ENCODE results near the gene MZB1. TPM values are rescaled to one million over a fixed set of nuclear protein-coding genes. Genes with fewer than 3 reads are reported as not detected.

Gene MZB1
- 1 to 10 TPM in 1 of 3 donors, under 1 TPM in 2; 0.38 to 1.0 (median 0.50) TPM for polyA plus RNA-seq (ENCODE audit: insufficient read length in 3 of 3)

- no peak for DNase-seq (ENCODE audit: low read depth in 3 of 3, low spot score in 2 of 3)
Observed at GRCh38 chr5:139389701-139390638, at the start of gene MZB1. MZB1 (minus strand) TSS chr5:139389913; CDS start chr5:139389856, 57 bp downstream.

- DNase-seq (ENCODE audit: low read depth in 3 of 3, low spot score in 2 of 3) = peak; percentile 86 to 90 (median 87)
Observed at GRCh38 chr5:139439013-139439903, 49.5 kb upstream of the MZB1 start, which contains the start of gene DNAJC18. DNAJC18 (minus strand) TSS chr5:139439525; CDS start chr5:139439445, 80 bp downstream.

- no peak for DNase-seq (ENCODE audit: low read depth in 3 of 3, low spot score in 2 of 3)
Observed at GRCh38 chr5:139438707-139439012, 48.9 kb upstream of the MZB1 start.

- DNase-seq (ENCODE audit: low read depth in 3 of 3, low spot score in 2 of 3) = no peak
Observed at GRCh38 chr5:139435676-139436075, 46.0 kb upstream of the MZB1 start.

GRCh38 chr5:139431706-139432105 lies 42.0 kb upstream of the MZB1 start:
- no peak for DNase-seq (ENCODE audit: low read depth in 3 of 3, low spot score in 2 of 3)

GRCh38 chr5:139430015-139430414 lies 40.3 kb upstream of the MZB1 start:
- no peak for DNase-seq (ENCODE audit: low read depth in 3 of 3, low spot score in 2 of 3)

GRCh38 chr5:139426203-139426885 lies 36.6 kb upstream of the MZB1 start:
- no peak for DNase-seq (ENCODE audit: low read depth in 3 of 3, low spot score in 2 of 3)

- no peak for DNase-seq (ENCODE audit: low read depth in 3 of 3, low spot score in 2 of 3)
Observed at GRCh38 chr5:139425497-139425896, 35.8 kb upstream of the MZB1 start.

- DNase-seq (ENCODE audit: low read depth in 3 of 3, low spot score in 2 of 3) = peak in 2 of 3 donors; percentile 52 to 65
Observed at GRCh38 chr5:139422307-139422893, 32.7 kb upstream of the MZB1 start.

- no peak for DNase-seq (ENCODE audit: low read depth in 3 of 3, low spot score in 2 of 3)
Observed at GRCh38 chr5:139419226-139420192, 29.8 kb upstream of the MZB1 start.

GRCh38 chr5:139418793-139419192 lies 29.1 kb upstream of the MZB1 start:
- DNase-seq (ENCODE audit: low read depth in 3 of 3, low spot score in 2 of 3) = no peak

GRCh38 chr5:139417214-139417613 lies 27.5 kb upstream of the MZB1 start:
- DNase-seq (ENCODE audit: low read depth in 3 of 3, low spot score in 2 of 3) = no peak

- no peak for DNase-seq (ENCODE audit: low read depth in 3 of 3, low spot score in 2 of 3)
Observed at GRCh38 chr5:139416651-139417050, 26.9 kb upstream of the MZB1 start.

GRCh38 chr5:139415869-139416268 lies 26.2 kb upstream of the MZB1 start:
- DNase-seq (ENCODE audit: low read depth in 3 of 3, low spot score in 2 of 3) = no peak

GRCh38 chr5:139415221-139415861 lies 25.6 kb upstream of the MZB1 start:
- DNase-seq (ENCODE audit: low read depth in 3 of 3, low spot score in 2 of 3) = no peak

- no peak for DNase-seq (ENCODE audit: low read depth in 3 of 3, low spot score in 2 of 3)
Observed at GRCh38 chr5:139414581-139415130, 24.9 kb upstream of the MZB1 start.

- no peak for DNase-seq (ENCODE audit: low read depth in 3 of 3, low spot score in 2 of 3)
Observed at GRCh38 chr5:139413963-139414362, 24.2 kb upstream of the MZB1 start.

GRCh38 chr5:139413153-139413552 lies 23.4 kb upstream of the MZB1 start:
- DNase-seq (ENCODE audit: low read depth in 3 of 3, low spot score in 2 of 3) = no peak
